ENCODE measurements around the gene GSE1. TPM values are rescaled to one million over a fixed set of nuclear protein-coding genes. Genes with fewer than 3 reads are reported as not detected.

The GSE1 gene
- total RNA-seq, 1 experiment from 2014 or later, result 124 TPM

- TF ChIP-seq ZNF219 (CRISPR knock-in tag; IDR thresholded peaks at IDR 0.05; ENCODE audit: borderline replicate concordance) (no peak), ZNF121 (CRISPR knock-in tag; IDR thresholded peaks at IDR 0.05) (no peak), ELF4 (CRISPR knock-in tag; IDR thresholded peaks at IDR 0.05; ENCODE audit: low read depth) (no peak), NR1H2 (CRISPR knock-in tag; IDR thresholded peaks at IDR 0.05) (no peak), IRF2 (CRISPR knock-in tag; IDR thresholded peaks at IDR 0.05; ENCODE audit: borderline replicate concordance, low read depth) (no peak), ZNF263 (CRISPR knock-in tag; IDR thresholded peaks at IDR 0.05; ENCODE audit: low read depth) (peak; percentile 93), E2F1 (CRISPR knock-in tag; IDR thresholded peaks at IDR 0.05) (no peak)
- no peak for DNase-seq (ENCODE audit: low spot score)
- no peak for ATAC-seq
- CTCF ChIA-PET, result interaction anchor here (0.7 to 4.6 kb wide), 11 partner anchors 8 to 161 kb away, joined by 3 to 25 read pairs (median 5); no protein-coding TSS in a partner anchor
- Mint-ChIP-seq H3K36me3 (no peaks in the 10 kb centered on the region), H3K4me1 (peaks cover 98% of the 10 kb centered on the region), H3K27me3 (ENCODE audit: low read depth) (peaks cover 63% of the 10 kb centered on the region), H3K27ac (no peak overlapping the region), H3K9me3 (no peaks in the 10 kb centered on the region), H3K4me3 (peak overlapping the region; percentile 35; the same call in 1 of the 2 replicates)
- POLR2A ChIA-PET, result interaction anchor here (2.0 kb wide), 1 partner anchor 21 kb away, joined by 9 read pairs; no protein-coding TSS in a partner anchor
These were observed 30.7 kb upstream of the GSE1 start for GRCh38 chr16:85582229-85582991.

- ChIA-PET CTCF (interaction anchor here (0.8 to 4.6 kb wide), 10 partner anchors 10 to 168 kb away, joined by 3 to 25 read pairs (median 6); no protein-coding TSS in a partner anchor), POLR2A (interaction anchor here (0.7 to 2.7 kb wide), 3 partner anchors 22 to 30 kb away, joined by 3 to 9 read pairs (median 6); no protein-coding TSS in a partner anchor)
- H3K4me3 Mint-ChIP-seq, result peak overlapping the region; percentile 35; the same call in 1 of the 2 replicates
- peaks cover 63% of the 10 kb centered on the region for H3K27me3 Mint-ChIP-seq (ENCODE audit: low read depth)
- H3K27ac Mint-ChIP-seq, result peak overlapping the region; percentile 60; the same call in 1 of the 2 replicates
- H3K4me1 Mint-ChIP-seq, result peaks cover 96% of the 10 kb centered on the region
- no peaks in the 10 kb centered on the region for H3K9me3 Mint-ChIP-seq
- H3K36me3 Mint-ChIP-seq, result no peaks in the 10 kb centered on the region
- no peak for DNase-seq (ENCODE audit: low spot score)
- TF ChIP-seq ZNF423 (CRISPR knock-in tag; IDR thresholded peaks at IDR 0.05) (no peak), FOXP4 (CRISPR knock-in tag; IDR thresholded peaks at IDR 0.05) (no peak), FOXK1 (CRISPR knock-in tag; IDR thresholded peaks at IDR 0.05) (0 out of 2 replicates have a peak, but pooled peaks have one; percentile 9), FOXP1 (CRISPR knock-in tag; IDR thresholded peaks at IDR 0.05; ENCODE audit: borderline replicate concordance) (0 out of 2 replicates have a peak, but pooled peaks have one; percentile 17), ZBTB43 (CRISPR knock-in tag; IDR thresholded peaks at IDR 0.05) (peak; percentile 16; the same call in 1 of the 2 replicates), TEAD1 (CRISPR knock-in tag; IDR thresholded peaks at IDR 0.05) (0 out of 2 replicates have a peak, but pooled peaks have one; percentile 51), E2F4 (CRISPR knock-in tag; IDR thresholded peaks at IDR 0.05; ENCODE audit: borderline replicate concordance, low read depth) (no peak), RELA (CRISPR knock-in tag; IDR thresholded peaks at IDR 0.05; ENCODE audit: borderline replicate concordance) (no peak), MXD4 (CRISPR knock-in tag; IDR thresholded peaks at IDR 0.05; ENCODE audit: borderline replicate concordance) (no peak), MAX (CRISPR knock-in tag; IDR thresholded peaks at IDR 0.05) (peak; percentile 51; the same call in 1 of the 2 replicates)
- ATAC-seq, result peak; percentile 2; the same call in 1 of the 2 replicates
These were observed 29.5 kb upstream of the GSE1 start for GRCh38 chr16:85583491-85584181.
